Activated CD4-positive, alpha-beta T cell treated with anti-CD3 and anti-CD28 coated beads, Interleukin-2, amount 50 U/mL, for 24 hours (primary cell): ENCODE data around the gene ATP13A2.

Experiments
- DNase-seq, 2 donors: peaks; one replicate each; pipeline ENCODE4 v3.0.0-alpha.2; 2020; ENCODE audit warnings: low read depth in 1 of 2, low spot score in 1 of 2

The ATP13A2 gene

GRCh38 chr1:17011439-17012307 is at the start of gene ATP13A2:
TSS of gene ATP13A2 (minus strand) at chr1:17011928. CDS start at chr1:17011738, 190 bp downstream.
- DNase-seq = peak; percentile 70 to 71

- DNase-seq = no peak
Observed at GRCh38 chr1:17061486-17061885, 49.8 kb upstream of the ATP13A2 start.

- DNase-seq = no peak
Observed at GRCh38 chr1:17060306-17060749, 48.6 kb upstream of the ATP13A2 start.

GRCh38 chr1:17059391-17060305 is 47.9 kb upstream of the ATP13A2 start:
- no peak for DNase-seq

- DNase-seq = no peak
Observed at GRCh38 chr1:17056551-17056950, 44.8 kb upstream of the ATP13A2 start.

- DNase-seq = no peak
Observed at GRCh38 chr1:17055801-17056200, 44.1 kb upstream of the ATP13A2 start.

GRCh38 chr1:17053685-17054410 is 42.1 kb upstream of the ATP13A2 start, which contains the start of gene SDHB:
TSS of gene SDHB (minus strand) at chr1:17054032. CDS start at chr1:17054019, 13 bp downstream.
- DNase-seq = peak; percentile 99

- no peak for DNase-seq
Observed at GRCh38 chr1:17053086-17053684, 41.5 kb upstream of the ATP13A2 start.

- no peak for DNase-seq
Observed at GRCh38 chr1:17052641-17053040, 40.9 kb upstream of the ATP13A2 start.

- no peak for DNase-seq
Observed at GRCh38 chr1:17052038-17052437, 40.3 kb upstream of the ATP13A2 start.

- no peak for DNase-seq
Observed at GRCh38 chr1:17047924-17048323, 36.2 kb upstream of the ATP13A2 start.

GRCh38 chr1:17046334-17046657 is 34.6 kb upstream of the ATP13A2 start:
- DNase-seq = no peak

- no peak for DNase-seq
Observed at GRCh38 chr1:17045634-17046333, 34.1 kb upstream of the ATP13A2 start.

- no peak for DNase-seq
Observed at GRCh38 chr1:17045150-17045549, 33.4 kb upstream of the ATP13A2 start.

GRCh38 chr1:17043676-17044075 is 31.9 kb upstream of the ATP13A2 start:
- DNase-seq = no peak

GRCh38 chr1:17040135-17040534 is 28.4 kb upstream of the ATP13A2 start:
- DNase-seq = no peak

- no peak for DNase-seq
Observed at GRCh38 chr1:17039522-17039921, 27.8 kb upstream of the ATP13A2 start.

GRCh38 chr1:17033481-17033880 is 21.8 kb upstream of the ATP13A2 start:
- DNase-seq = no peak

- DNase-seq = no peak
Observed at GRCh38 chr1:17032741-17033140, 21.0 kb upstream of the ATP13A2 start.

- no peak for DNase-seq
Observed at GRCh38 chr1:17031436-17031835, 19.7 kb upstream of the ATP13A2 start.
